B cell (primary cell): ENCODE data around the gene RPL19.

Experiments
- EZH2 ChIP-seq: IDR thresholded peaks from 2 replicates; pipeline ENCODE4 v1.6.1; 2012; ENCODE audit warnings: borderline replicate concordance, low read depth, mild to moderate bottlenecking, moderate library complexity, low read length; ENCODE audit not compliant: insufficient read depth, poor library complexity, severe bottlenecking
- TF ChIP-seq, protein P1 (sequence below): fragments of 200-600 bp; IDR thresholded peaks from one replicate; pipeline ENCODE4 v1.8.0; 2022; ENCODE audit warnings: antibody characterized with exemption, mild to moderate bottlenecking

DNA sequence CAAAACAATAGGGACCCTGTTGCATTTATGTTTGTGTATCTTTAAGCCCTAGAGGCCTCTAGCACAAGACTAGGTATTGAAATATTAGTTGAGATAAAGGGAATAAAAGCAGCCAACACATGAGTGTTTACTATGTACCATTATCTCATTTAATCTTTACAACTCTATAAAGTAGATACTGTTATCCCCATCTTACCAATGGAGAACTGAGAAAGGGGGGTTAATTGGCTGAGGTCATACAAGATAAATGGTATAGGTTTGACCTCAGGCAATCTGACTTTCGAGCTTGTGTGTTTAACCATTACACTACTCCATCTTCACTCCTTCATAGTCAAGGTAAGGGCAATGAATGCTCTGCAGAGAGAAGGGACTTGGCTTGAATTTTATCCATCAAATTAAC lies 51.9 kb downstream of the RPL19 start:
- TF ChIP-seq EZH2: no peak
- TF ChIP-seq, protein P1, sequence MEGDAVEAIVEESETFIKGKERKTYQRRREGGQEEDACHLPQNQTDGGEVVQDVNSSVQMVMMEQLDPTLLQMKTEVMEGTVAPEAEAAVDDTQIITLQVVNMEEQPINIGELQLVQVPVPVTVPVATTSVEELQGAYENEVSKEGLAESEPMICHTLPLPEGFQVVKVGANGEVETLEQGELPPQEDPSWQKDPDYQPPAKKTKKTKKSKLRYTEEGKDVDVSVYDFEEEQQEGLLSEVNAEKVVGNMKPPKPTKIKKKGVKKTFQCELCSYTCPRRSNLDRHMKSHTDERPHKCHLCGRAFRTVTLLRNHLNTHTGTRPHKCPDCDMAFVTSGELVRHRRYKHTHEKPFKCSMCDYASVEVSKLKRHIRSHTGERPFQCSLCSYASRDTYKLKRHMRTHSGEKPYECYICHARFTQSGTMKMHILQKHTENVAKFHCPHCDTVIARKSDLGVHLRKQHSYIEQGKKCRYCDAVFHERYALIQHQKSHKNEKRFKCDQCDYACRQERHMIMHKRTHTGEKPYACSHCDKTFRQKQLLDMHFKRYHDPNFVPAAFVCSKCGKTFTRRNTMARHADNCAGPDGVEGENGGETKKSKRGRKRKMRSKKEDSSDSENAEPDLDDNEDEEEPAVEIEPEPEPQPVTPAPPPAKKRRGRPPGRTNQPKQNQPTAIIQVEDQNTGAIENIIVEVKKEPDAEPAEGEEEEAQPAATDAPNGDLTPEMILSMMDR: no peak
